Smooth muscle cell (in vitro differentiated cells): ENCODE data around the gene EML6. TPM values are rescaled to one million over a fixed set of nuclear protein-coding genes. Genes with fewer than 3 reads are reported as not detected.

Source experiments
- DNase-seq: peaks from one replicate; lab custom pipeline; 2025; ENCODE audit not compliant: unreplicated experiment; lab: John Stamatoyannopoulos, UW
- H2AFZ ChIP-seq: fragments of 200-600 bp; sonication (generic); 2 replicates; pipeline ENCODE4 v1.6.0; 2016; ENCODE audit warnings: antibody characterized with exemption, low read depth, mild to moderate bottlenecking
- H3F3A ChIP-seq: fragments of 200-600 bp; sonication (generic); 2 replicates; pipeline ENCODE4 v1.6.0; 2017; ENCODE audit warnings: antibody characterized with exemption, low read depth
- H3K27ac ChIP-seq: fragments of 200-600 bp; sonication (generic); 2 replicates; pipeline ENCODE4 v1.5.1; 2016; ENCODE audit warnings: low read depth, mild to moderate bottlenecking
- H3K27me3 ChIP-seq: fragments of 200-600 bp; sonication (generic); 2 replicates; pipeline ENCODE4 v1.6.1; 2016; ENCODE audit warnings: low read depth, mild to moderate bottlenecking
- H3K36me3 ChIP-seq: fragments of 200-600 bp; sonication (generic); 2 replicates; pipeline ENCODE4 v1.5.1; 2016; ENCODE audit warnings: low read depth
- H3K4me1 ChIP-seq: fragments of 200-600 bp; sonication (generic); 2 replicates; pipeline ENCODE4 v1.5.1; 2016; ENCODE audit warnings: low read depth
- H3K4me2 ChIP-seq: fragments of 200-600 bp; sonication (generic); 2 replicates; pipeline ENCODE4 v1.6.0; 2016; ENCODE audit warnings: mild to moderate bottlenecking
- H3K4me3 ChIP-seq: fragments of 200-600 bp; sonication (generic); 2 replicates; pipeline ENCODE4 v1.5.1; 2016; ENCODE audit warnings: mild to moderate bottlenecking
- H3K79me2 ChIP-seq: fragments of 200-600 bp; sonication (generic); 2 replicates; pipeline ENCODE4 v1.6.0; 2016; ENCODE audit warnings: low read depth, mild to moderate bottlenecking
- H3K9ac ChIP-seq: fragments of 200-600 bp; sonication (generic); 2 replicates; pipeline ENCODE4 v1.6.0; 2016; ENCODE audit warnings: low read depth
- H3K9me3 ChIP-seq: fragments of 200-600 bp; sonication (generic); replicated peaks from 2 replicates; pipeline ENCODE4 v1.5.1; 2016; ENCODE audit warnings: low read depth
- H4K20me1 ChIP-seq: fragments of 200-600 bp; sonication (generic); 2 replicates; pipeline ENCODE4 v1.6.0; 2016; ENCODE audit warnings: low read depth
- CTCF ChIP-seq: fragments of 200-600 bp; sonication (generic); IDR thresholded peaks from 2 replicates; pipeline ENCODE4 v1.5.1; 2017; ENCODE audit warnings: borderline replicate concordance, mild to moderate bottlenecking, antibody characterized with exemption; ENCODE audit not compliant: insufficient read depth, poor library complexity, severe bottlenecking
- WGBS: methylation state at CpG from one replicate; pipeline ENCODE4 v1.1.7; 2016; ENCODE audit warnings: low lambda C conversion rate; 5-methylcytosine and 5-hydroxymethylcytosine counted together
- polyA plus RNA-seq: library from polyadenylated mRNA; unstranded; fragments of >200 nt; fragmentation: Nextera tagmentation; extraction: Ambion mirVana; gene quantifications from 2 replicates; pipeline ENCODE4 v1.2.1, GENCODE V29; 2016
- total RNA-seq: library from RNA; depleted of rRNA; stranded (reverse); fragments of >200 nt; gene quantifications from 2 replicates; pipeline ENCODE4 v1.2.3, GENCODE V29; 2014

EML6 gene
- total and polyA plus RNA-seq, 2 experiments from 2014 or later: 0.49 to 0.54 TPM

- no peak for TF ChIP-seq CTCF
- WGBS: 53% methylated on average over 18 of the region's 18 CpGs
- Histone ChIP-seq H3K4me1 (no peaks in the 10 kb centered on the region), H3K9ac (no peak overlapping the region), H4K20me1 (no peaks in the 10 kb centered on the region), H3K27ac (no peak overlapping the region), H3K4me3 (peak overlapping the region; percentile 55), H3K27me3 (no peaks in the 10 kb centered on the region), H3K36me3 (no peaks in the 10 kb centered on the region), H2AFZ (peak overlapping the region; percentile 82), H3K4me2 (peak overlapping the region; percentile 88), H3F3A (peaks cover 8% of the 10 kb centered on the region), H3K9me3 (no peaks in the 10 kb centered on the region), H3K79me2 (no peaks in the 10 kb centered on the region)
- DNase-seq: no peak
Observed at GRCh38 chr2:54709336-54709809, 14.1 kb upstream of the EML6 start.

- Histone ChIP-seq H3K79me2 (no peaks in the 10 kb centered on the region), H3K36me3 (no peaks in the 10 kb centered on the region), H3K9me3 (no peaks in the 10 kb centered on the region), H3K27me3 (no peaks in the 10 kb centered on the region), H3F3A (peaks cover 5% of the 10 kb centered on the region), H3K4me2 (no peak overlapping the region), H3K4me1 (no peaks in the 10 kb centered on the region), H3K27ac (no peak overlapping the region), H4K20me1 (no peaks in the 10 kb centered on the region), H3K4me3 (no peak overlapping the region), H2AFZ (no peak overlapping the region), H3K9ac (no peak overlapping the region)
- no peak for TF ChIP-seq CTCF
- WGBS: 97% methylated on average over 10 of the region's 10 CpGs
- DNase-seq: no peak
Observed at GRCh38 chr2:54710216-54710615, 13.2 kb upstream of the EML6 start.

DNA sequence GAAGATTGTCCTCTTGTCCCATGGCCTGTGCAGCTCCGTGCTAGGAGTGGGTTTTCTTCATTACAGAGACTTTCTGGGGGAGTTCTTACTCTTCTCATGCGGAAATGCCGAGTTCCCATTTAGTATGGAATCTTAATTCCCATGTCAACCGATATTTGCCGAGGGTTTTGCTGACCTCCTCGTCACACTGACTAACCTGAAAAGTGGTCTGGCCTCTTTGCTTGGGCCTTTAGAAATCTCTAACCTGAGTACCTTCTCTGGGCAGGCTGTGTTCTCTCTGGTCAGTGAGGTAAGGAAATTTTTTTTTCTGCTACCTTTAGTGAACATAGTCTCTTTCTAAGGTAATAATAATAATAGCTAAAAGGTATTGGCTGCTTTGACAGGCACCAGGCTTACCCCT, 10.9 kb upstream of the EML6 start:
- Histone ChIP-seq H3K9ac (no peak overlapping the region), H3K9me3 (no peaks in the 10 kb centered on the region), H3K4me2 (no peak overlapping the region), H3F3A (no peaks in the 10 kb centered on the region), H4K20me1 (no peaks in the 10 kb centered on the region), H3K36me3 (no peaks in the 10 kb centered on the region), H2AFZ (no peak overlapping the region), H3K27me3 (no peaks in the 10 kb centered on the region), H3K27ac (no peak overlapping the region), H3K4me3 (no peak overlapping the region), H3K4me1 (no peaks in the 10 kb centered on the region), H3K79me2 (no peaks in the 10 kb centered on the region)
- no peak for TF ChIP-seq CTCF
- 91% methylated on average over 6 of the region's 6 CpGs for WGBS
- DNase-seq: no peak

DNA sequence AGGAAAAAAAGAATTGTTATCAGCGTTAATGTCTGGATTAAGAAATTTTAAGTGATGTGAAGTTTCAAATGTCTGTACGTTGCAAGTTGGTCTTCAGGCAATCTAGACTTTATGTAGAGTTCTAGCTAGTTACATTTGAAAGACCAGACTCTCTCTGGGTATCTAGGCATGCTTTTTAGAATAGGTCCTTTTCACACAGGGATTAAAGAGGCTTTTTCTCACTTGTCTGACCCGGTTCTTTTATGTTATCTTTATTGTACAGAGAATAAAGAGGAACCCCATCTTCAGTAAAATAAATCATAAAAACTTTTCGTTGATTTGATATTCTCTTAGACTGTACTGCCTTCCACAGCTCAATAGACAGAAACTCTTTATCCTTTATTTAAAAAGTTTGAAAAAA, 8.5 kb upstream of the EML6 start:
- no peaks in the 10 kb centered on the region for H3K9me3 ChIP-seq
- no peak for DNase-seq
- no peaks in the 10 kb centered on the region for H3K79me2 ChIP-seq
- WGBS: 64% methylated on average over 4 of the region's 4 CpGs
- H3K27ac ChIP-seq: no peak overlapping the region
- no peaks in the 10 kb centered on the region for H3K4me1 ChIP-seq
- H3F3A ChIP-seq: no peaks in the 10 kb centered on the region
- peaks cover 6% of the 10 kb centered on the region for H3K27me3 ChIP-seq
- no peaks in the 10 kb centered on the region for H4K20me1 ChIP-seq
- TF ChIP-seq CTCF: no peak
- H3K4me3 ChIP-seq: no peak overlapping the region
- H3K36me3 ChIP-seq: no peaks in the 10 kb centered on the region
- H3K4me2 ChIP-seq: no peak overlapping the region
- H2AFZ ChIP-seq: no peak overlapping the region
- H3K9ac ChIP-seq: no peak overlapping the region
